Lung microvascular endothelial cell (primary cell): Measurements from ENCODE around the gene DOCK9. TPM values are rescaled to one million over a fixed set of nuclear protein-coding genes. Genes with fewer than 3 reads are reported as not detected.

Source experiments
- DNase-seq, 2 donors: peaks; one replicate each; pipeline versions ENCODE4 v3.0.0 to v3.0.0-alpha.2; 2010; ENCODE audit warnings: low read depth in 2 of 2
- total RNA-seq: library from RNA; depleted of rRNA; stranded (reverse); fragments of >200 nt; gene quantifications from 2 replicates; pipeline ENCODE4 v1.2.1, GENCODE V29; 2014

The DOCK9 gene
- total RNA-seq, 1 donor from 2014 or later: 480 TPM

GRCh38 chr13:98951266-98951665 is 26.6 kb downstream of the DOCK9 start:
- DNase-seq: no peak

GRCh38 chr13:98950705-98951104 is 27.2 kb downstream of the DOCK9 start:
- no peak for DNase-seq

- DNase-seq: peak; percentile 84 to 88
Observed at GRCh38 chr13:98947925-98948324, 29.9 kb downstream of the DOCK9 start.

- no peak for DNase-seq
Observed at GRCh38 chr13:98945863-98946605, 31.8 kb downstream of the DOCK9 start.

- DNase-seq: no peak
Observed at GRCh38 chr13:98944336-98944735, 33.5 kb downstream of the DOCK9 start.

- no peak for DNase-seq
Observed at GRCh38 chr13:98942997-98943396, 34.9 kb downstream of the DOCK9 start.

- no peak for DNase-seq
Observed at GRCh38 chr13:98942485-98942884, 35.4 kb downstream of the DOCK9 start.

- no peak for DNase-seq
Observed at GRCh38 chr13:98941536-98941935, 36.3 kb downstream of the DOCK9 start.

- no peak for DNase-seq
Observed at GRCh38 chr13:98941126-98941525, 36.7 kb downstream of the DOCK9 start.

GRCh38 chr13:98940325-98941001 is 37.4 kb downstream of the DOCK9 start:
- no peak for DNase-seq

GRCh38 chr13:98939660-98940191 is 38.1 kb downstream of the DOCK9 start:
- no peak for DNase-seq

- DNase-seq: no peak
Observed at GRCh38 chr13:98938801-98939200, 39.1 kb downstream of the DOCK9 start.

GRCh38 chr13:98937911-98938381 is 39.9 kb downstream of the DOCK9 start:
- peak in 1 of 2 donors; percentile 42 for DNase-seq

GRCh38 chr13:98934243-98934642 is 43.6 kb downstream of the DOCK9 start:
- DNase-seq: no peak

GRCh38 chr13:98930151-98930591 is 47.7 kb downstream of the DOCK9 start:
- no peak for DNase-seq

- DNase-seq: peak; percentile 78 to 98
Observed at GRCh38 chr13:98927951-98928927, 49.6 kb downstream of the DOCK9 start.

GRCh38 chr13:98925949-98926348 is 51.9 kb downstream of the DOCK9 start:
- no peak for DNase-seq

- no peak for DNase-seq
Observed at GRCh38 chr13:98923641-98924397, 54.0 kb downstream of the DOCK9 start.

- peak in 1 of 2 donors; percentile 98 for DNase-seq
Observed at GRCh38 chr13:98922306-98922705, 55.6 kb downstream of the DOCK9 start.

- no peak for DNase-seq
Observed at GRCh38 chr13:98921786-98922185, 56.1 kb downstream of the DOCK9 start.
